ENCODE data around the gene EDNRA. TPM values are rescaled to one million over a fixed set of nuclear protein-coding genes. Genes with fewer than 3 reads are reported as not detected.
A peak's percentile ranks its signal among the peaks of the same experiment; 100 is the strongest.

EDNRA gene
- total and polyA plus RNA-seq, 8 donors, result 0.58 to 24.6 (median 4.1) TPM; not detected in 1

- Histone ChIP-seq H3K4me1 (peaks cover 0 to 16% (median 5%) of the 10 kb centered on the region in 4 donors), H3K4me3 (peak overlapping the region in 1 of 4 donors; percentile 4), H3K27ac (no peak overlapping the region), H3K27me3 (no peaks in the 10 kb centered on the region), H3K36me3 (no peaks in the 10 kb centered on the region), H3K9me3 (no peaks in the 10 kb centered on the region)
- WGBS, 5 donors, result 31 to 40% (median 36%) methylated on average over 12 of the region's 12 CpGs
- TF ChIP-seq CTCF (IDR thresholded peaks at IDR 0.05) (peak in 5 of 7 experiments; percentile 32 to 66 (median 60)), POLR2A (IDR thresholded peaks at IDR 0.05) (no peak)
- intact Hi-C loops (cut with DNase I; ENCODE audit: low total_unique reads), result no loop called here
- peak; percentile 55 to 86 for DNase-seq
These were observed 109.5 kb downstream of the EDNRA start for GRCh38 chr4:147590249-147590920.

- intact Hi-C loops (cut with DNase I; ENCODE audit: low total_unique reads), result no loop called here
- DNase-seq, result no peak
- H3K27ac ChIP-seq, result no peak overlapping the region
- H3K9me3 ChIP-seq, result no peaks in the 10 kb centered on the region
- H3K27me3 ChIP-seq, result no peaks in the 10 kb centered on the region
- no peak overlapping the region for H3K4me3 ChIP-seq
- H3K36me3 ChIP-seq, result no peaks in the 10 kb centered on the region
- H3K4me1 ChIP-seq, result peaks cover 0 to 16% (median 5%) of the 10 kb centered on the region in 4 donors
- no peak for TF ChIP-seq CTCF (IDR thresholded peaks at IDR 0.05)
- no peak for TF ChIP-seq EP300 (IDR thresholded peaks at IDR 0.05)
- TF ChIP-seq POLR2AphosphoS5 (IDR thresholded peaks at IDR 0.05), result no peak
- TF ChIP-seq POLR2A (IDR thresholded peaks at IDR 0.05), result no peak
These were observed 110.2 kb downstream of the EDNRA start for GRCh38 chr4:147591106-147591505.

GRCh38 chr4:147594107-147594506, 113.2 kb downstream of the EDNRA start:
- no peak for DNase-seq

More at GRCh38 chr4:147594107-147594506, 113.2 kb downstream of the EDNRA start:
- Histone ChIP-seq H3K27me3 (no peaks in the 10 kb centered on the region), H3K4me3 (no peak overlapping the region), H3K27ac (no peak overlapping the region), H3K4me1 (peaks cover 0 to 29% (median 19%) of the 10 kb centered on the region in 4 donors), H3K9me3 (no peaks in the 10 kb centered on the region), H3K36me3 (no peaks in the 10 kb centered on the region)
- TF ChIP-seq CTCF (IDR thresholded peaks at IDR 0.05) (no peak), EP300 (IDR thresholded peaks at IDR 0.05) (no peak), POLR2A (IDR thresholded peaks at IDR 0.05) (no peak), POLR2AphosphoS5 (IDR thresholded peaks at IDR 0.05) (no peak)
- WGBS, 5 donors, result 58 to 71% (median 67%) methylated on average over 5 of the region's 5 CpGs
- intact Hi-C loops (cut with DNase I; ENCODE audit: low total_unique reads), result no loop called here

Other genes starting within 250 kb of the EDNRA start
- gene TMEM184C, start 136.3 kb downstream of the EDNRA start, total RNA-seq, result 10 to 100 TPM in 4 of 5 donors, 1 to 10 TPM in 1; 7.8 to 31.8 (median 20.6) TPM
- 1 to 10 TPM; 5.1 to 6.3 (median 6.0) TPM for gene TMEM184C, start 136.3 kb downstream of the EDNRA start, polyA plus RNA-seq
- gene PRMT9, start 203.1 kb downstream of the EDNRA start, total RNA-seq, result 10 to 100 TPM in 3 of 5 donors, 1 to 10 TPM in 2; 5.8 to 23.9 (median 15.9) TPM
- 1 to 10 TPM; 2.4 to 3.7 (median 2.4) TPM for gene PRMT9, start 203.1 kb downstream of the EDNRA start, polyA plus RNA-seq